Loucy (cell line): ENCODE data around the gene ZNF496.
"Not testable (repeated sequence)": the region's sequence is repeated elsewhere in the genome, so short reads cannot be mapped to it uniquely, and the experiment has no call there.

ENCODE experiments used
- H2AFZ ChIP-seq: fragments of 200-600 bp; sonication (generic); 2 replicates; pipeline ENCODE4 v1.6.0; 2016; ENCODE audit warnings: antibody characterized with exemption, mild to moderate bottlenecking, low read length, moderate library complexity
- H3F3A ChIP-seq: fragments of 200-600 bp; 2 replicates; pipeline ENCODE4 v1.6.0; 2016; ENCODE audit warnings: antibody characterized with exemption, low read depth, mild to moderate bottlenecking
- H3K27me3 ChIP-seq: fragments of 200-600 bp; sonication (generic); 2 replicates; pipeline ENCODE4 v1.6.1; 2014; ENCODE audit warnings: low read length, mild to moderate bottlenecking; ENCODE audit not compliant: insufficient read depth, poor library complexity, severe bottlenecking
- H3K36me3 ChIP-seq: fragments of 200-600 bp; sonication (generic); 2 replicates; pipeline ENCODE4 v1.6.1; 2016; ENCODE audit warnings: low read length; ENCODE audit not compliant: insufficient read depth
- H3K4me1 ChIP-seq: fragments of 200-600 bp; sonication (generic); 2 replicates; pipeline ENCODE4 v1.5.1; 2014; ENCODE audit warnings: low read length, mild to moderate bottlenecking; ENCODE audit not compliant: insufficient read depth, poor library complexity, severe bottlenecking
- H3K4me2 ChIP-seq: fragments of 200-600 bp; sonication (generic); 2 replicates; pipeline ENCODE4 v1.6.0; 2014; ENCODE audit warnings: antibody characterized with exemption, low read length, low read depth, mild to moderate bottlenecking; ENCODE audit not compliant: poor library complexity, severe bottlenecking
- H3K4me3 ChIP-seq: fragments of 200-600 bp; sonication (generic); 2 replicates; pipeline ENCODE4 v1.5.1; 2014; ENCODE audit warnings: low read length, mild to moderate bottlenecking, mixed read lengths; ENCODE audit not compliant: poor library complexity, severe bottlenecking
- H3K79me2 ChIP-seq: fragments of 200-600 bp; sonication (generic); 2 replicates; pipeline ENCODE4 v1.6.1; 2014; ENCODE audit warnings: low read length; ENCODE audit not compliant: insufficient read depth
- H3K9ac ChIP-seq: fragments of 200-600 bp; sonication (generic); 2 replicates; pipeline ENCODE4 v1.6.0; 2014; ENCODE audit warnings: mild to moderate bottlenecking, low read depth, low read length, moderate library complexity; ENCODE audit not compliant: poor library complexity, severe bottlenecking
- H3K9me2 ChIP-seq: fragments of 200-600 bp; sonication (generic); replicated peaks from 2 replicates; pipeline ENCODE4 v1.6.1; 2016; ENCODE audit warnings: low read depth, low read length, mixed read lengths
- H3K9me3 ChIP-seq: fragments of 200-600 bp; sonication (generic); 2 replicates; pipeline ENCODE4 v1.6.1; 2014; ENCODE audit warnings: mild to moderate bottlenecking, antibody characterized with exemption, low read length, low read depth; ENCODE audit not compliant: insufficient read depth
- H4K20me1 ChIP-seq: fragments of 200-600 bp; sonication (generic); 2 replicates; pipeline ENCODE4 v1.6.0; 2014; ENCODE audit warnings: antibody characterized with exemption, low read length, mild to moderate bottlenecking; ENCODE audit not compliant: insufficient read depth, poor library complexity, severe bottlenecking
- EZH2phosphoT487 ChIP-seq: fragments of 200-600 bp; IDR thresholded peaks from 2 replicates; pipeline ENCODE4 v1.6.1; 2018; ENCODE audit warnings: antibody characterized with exemption, mild to moderate bottlenecking, moderate library complexity, borderline replicate concordance
- TF ChIP-seq, protein P1 (sequence below): fragments of 200-600 bp; sonication (generic); conservative IDR thresholded peaks from 2 replicates; pipeline ENCODE4 v1.5.1; 2014; ENCODE audit warnings: mild to moderate bottlenecking, antibody characterized with exemption, low read length

Gene ZNF496

DNA sequence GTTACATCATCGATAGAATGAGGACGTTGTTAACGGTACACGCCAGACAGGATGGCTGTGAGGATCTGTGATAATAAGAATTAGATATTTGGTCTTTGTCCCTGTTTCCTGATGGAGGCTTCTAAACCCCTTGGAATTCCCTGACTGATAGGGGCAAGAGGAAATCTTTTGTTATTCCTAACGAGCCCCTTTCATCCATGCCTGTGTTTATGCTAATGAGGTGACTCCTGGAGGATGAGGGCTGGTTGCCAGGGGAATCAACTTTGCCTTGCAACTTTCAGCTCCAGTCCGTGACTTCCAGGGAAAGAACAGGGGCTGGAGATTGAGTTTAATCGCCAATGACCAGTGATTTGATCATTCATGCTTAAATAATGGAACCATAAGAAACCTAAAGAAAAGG is 45.0 kb upstream of the ZNF496 start:
- no peak overlapping the region for H2AFZ ChIP-seq
- no peak overlapping the region for H3K9ac ChIP-seq
- no peaks in the 10 kb centered on the region for H3K36me3 ChIP-seq
- H3K4me3 ChIP-seq = no peak overlapping the region
- H3K4me2 ChIP-seq = no peak overlapping the region
- TF ChIP-seq, protein P1, sequence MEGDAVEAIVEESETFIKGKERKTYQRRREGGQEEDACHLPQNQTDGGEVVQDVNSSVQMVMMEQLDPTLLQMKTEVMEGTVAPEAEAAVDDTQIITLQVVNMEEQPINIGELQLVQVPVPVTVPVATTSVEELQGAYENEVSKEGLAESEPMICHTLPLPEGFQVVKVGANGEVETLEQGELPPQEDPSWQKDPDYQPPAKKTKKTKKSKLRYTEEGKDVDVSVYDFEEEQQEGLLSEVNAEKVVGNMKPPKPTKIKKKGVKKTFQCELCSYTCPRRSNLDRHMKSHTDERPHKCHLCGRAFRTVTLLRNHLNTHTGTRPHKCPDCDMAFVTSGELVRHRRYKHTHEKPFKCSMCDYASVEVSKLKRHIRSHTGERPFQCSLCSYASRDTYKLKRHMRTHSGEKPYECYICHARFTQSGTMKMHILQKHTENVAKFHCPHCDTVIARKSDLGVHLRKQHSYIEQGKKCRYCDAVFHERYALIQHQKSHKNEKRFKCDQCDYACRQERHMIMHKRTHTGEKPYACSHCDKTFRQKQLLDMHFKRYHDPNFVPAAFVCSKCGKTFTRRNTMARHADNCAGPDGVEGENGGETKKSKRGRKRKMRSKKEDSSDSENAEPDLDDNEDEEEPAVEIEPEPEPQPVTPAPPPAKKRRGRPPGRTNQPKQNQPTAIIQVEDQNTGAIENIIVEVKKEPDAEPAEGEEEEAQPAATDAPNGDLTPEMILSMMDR = no peak
- H3K9me2 ChIP-seq = no peaks in the 10 kb centered on the region
- H3F3A ChIP-seq = no peaks in the 10 kb centered on the region
- no peaks in the 10 kb centered on the region for H3K27me3 ChIP-seq
- H3K4me1 ChIP-seq = no peaks in the 10 kb centered on the region
- no peaks in the 10 kb centered on the region for H3K79me2 ChIP-seq
- no peaks in the 10 kb centered on the region for H3K9me3 ChIP-seq
- no peaks in the 10 kb centered on the region for H4K20me1 ChIP-seq

- H4K20me1 ChIP-seq = no peaks in the 10 kb centered on the region
- H2AFZ ChIP-seq = no peak overlapping the region
- no peak overlapping the region for H3K4me3 ChIP-seq
- H3K36me3 ChIP-seq = no peaks in the 10 kb centered on the region
- H3K79me2 ChIP-seq = no peaks in the 10 kb centered on the region
- H3K9ac ChIP-seq = no peak overlapping the region
- TF ChIP-seq, protein P1 = no peak
- TF ChIP-seq EZH2phosphoT487 = no peak
- no peaks in the 10 kb centered on the region for H3K9me2 ChIP-seq
- H3K9me3 ChIP-seq = no peaks in the 10 kb centered on the region
- H3K4me2 ChIP-seq = no peak overlapping the region
- H3K4me1 ChIP-seq = no peaks in the 10 kb centered on the region
- no peaks in the 10 kb centered on the region for H3K27me3 ChIP-seq
- H3F3A ChIP-seq = no peaks in the 10 kb centered on the region
Observed at GRCh38 chr1:247375747-247376146, 44.1 kb upstream of the ZNF496 start.

- not testable (repeated sequence) for H4K20me1 ChIP-seq, H3K4me2 ChIP-seq, H3K4me1 ChIP-seq, H2AFZ ChIP-seq, H3K4me3 ChIP-seq, H3K9ac ChIP-seq, H3F3A ChIP-seq, H3K9me2 ChIP-seq, H3K27me3 ChIP-seq, H3K9me3 ChIP-seq, H3K79me2 ChIP-seq, H3K36me3 ChIP-seq
Observed at GRCh38 chr1:247374651-247375334, 43.1 kb upstream of the ZNF496 start.

DNA sequence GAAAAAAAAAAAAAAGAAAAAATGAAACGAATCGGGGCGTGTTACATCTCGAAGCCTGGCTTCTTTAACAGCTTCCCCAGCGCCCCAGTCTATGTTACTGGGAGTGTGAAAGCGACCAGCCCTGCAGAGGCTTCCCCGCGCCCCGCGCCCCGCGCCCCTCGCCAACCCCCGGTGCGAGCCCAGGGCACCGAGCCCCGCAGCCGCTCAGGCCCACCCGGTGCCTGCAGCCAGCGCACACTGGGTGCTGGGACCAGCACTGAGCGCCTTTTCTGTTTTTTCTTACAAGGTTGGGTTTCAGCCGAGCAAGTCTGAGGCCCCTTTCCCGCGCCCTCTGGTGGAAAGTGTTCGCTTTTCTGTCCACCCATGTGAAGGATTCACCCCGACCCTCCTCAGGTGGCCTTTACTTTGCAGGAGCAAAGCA is 42.1 kb upstream of the ZNF496 start:
- H3K4me2 ChIP-seq = peak overlapping the region; percentile 61
- H3K79me2 ChIP-seq = no peaks in the 10 kb centered on the region
- no peaks in the 10 kb centered on the region for H3K9me2 ChIP-seq
- H3K4me1 ChIP-seq = no peaks in the 10 kb centered on the region
- H2AFZ ChIP-seq = peak overlapping the region; percentile 89
- H3K9me3 ChIP-seq = no peaks in the 10 kb centered on the region
- no peak overlapping the region for H3K9ac ChIP-seq
- peak overlapping the region; percentile 70 for H3K4me3 ChIP-seq
- TF ChIP-seq EZH2phosphoT487 = no peak
- TF ChIP-seq, protein P1 = peak; percentile 61
- no peaks in the 10 kb centered on the region for H3K36me3 ChIP-seq
- no peaks in the 10 kb centered on the region for H3F3A ChIP-seq
- no peaks in the 10 kb centered on the region for H3K27me3 ChIP-seq
- no peaks in the 10 kb centered on the region for H4K20me1 ChIP-seq
